ENCODE results near the gene IFNL2. TPM values are rescaled to one million over a fixed set of nuclear protein-coding genes. Genes with fewer than 3 reads are reported as not detected.
"Not testable (repeated sequence)": the region's sequence is repeated elsewhere in the genome, so short reads cannot be mapped to it uniquely, and the experiment has no call there.

The IFNL2 gene
- total RNA-seq, result not detected in 2 replicates

DNA sequence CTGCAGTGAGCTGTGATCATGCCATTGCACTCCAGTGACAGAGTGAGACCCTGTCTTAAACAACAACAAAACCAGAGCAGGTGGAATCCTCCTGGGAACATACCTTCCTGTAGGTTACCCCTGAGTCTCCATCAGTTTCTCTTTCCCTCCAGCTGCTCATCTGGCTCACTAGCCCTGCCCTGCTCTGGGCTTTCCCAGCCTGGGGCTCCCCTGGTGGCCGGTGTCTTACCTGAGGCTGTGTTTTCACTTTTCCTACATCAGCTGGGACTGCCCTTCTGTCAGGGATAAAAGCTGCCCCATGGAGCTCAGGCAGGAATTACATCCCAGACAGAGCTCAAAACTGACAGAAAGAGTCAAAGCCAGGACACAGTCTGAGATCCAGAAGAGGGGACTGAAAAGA, at the start of gene IFNL2:
Gene IFNL2, plus strand, starts transcription at position 312 of the 400 bp plus-strand sequence. CDS start 173 bp downstream, outside the sequence.
- not testable (repeated sequence) for DNase-seq

DNA sequence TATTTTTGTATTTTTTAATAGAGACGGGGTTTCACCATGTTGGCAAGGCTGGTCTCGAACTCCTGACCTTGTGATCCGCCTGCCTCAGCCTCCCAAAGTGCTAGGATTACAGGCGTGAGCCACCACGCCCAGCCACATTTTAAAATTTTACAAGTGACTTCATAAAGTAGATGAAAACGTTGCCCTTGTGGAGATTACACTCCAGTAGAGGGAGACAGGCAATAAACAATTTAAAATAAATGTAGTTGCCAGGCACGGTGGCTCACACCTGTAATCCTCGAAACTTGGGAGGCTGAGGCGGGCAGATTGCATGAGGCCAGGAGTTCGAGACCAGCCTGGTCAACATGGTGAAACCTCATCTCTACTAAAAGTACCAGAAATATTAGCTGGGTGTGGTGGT, 49.1 kb upstream of the IFNL2 start:
- DNase-seq, result not testable (repeated sequence)

DNA sequence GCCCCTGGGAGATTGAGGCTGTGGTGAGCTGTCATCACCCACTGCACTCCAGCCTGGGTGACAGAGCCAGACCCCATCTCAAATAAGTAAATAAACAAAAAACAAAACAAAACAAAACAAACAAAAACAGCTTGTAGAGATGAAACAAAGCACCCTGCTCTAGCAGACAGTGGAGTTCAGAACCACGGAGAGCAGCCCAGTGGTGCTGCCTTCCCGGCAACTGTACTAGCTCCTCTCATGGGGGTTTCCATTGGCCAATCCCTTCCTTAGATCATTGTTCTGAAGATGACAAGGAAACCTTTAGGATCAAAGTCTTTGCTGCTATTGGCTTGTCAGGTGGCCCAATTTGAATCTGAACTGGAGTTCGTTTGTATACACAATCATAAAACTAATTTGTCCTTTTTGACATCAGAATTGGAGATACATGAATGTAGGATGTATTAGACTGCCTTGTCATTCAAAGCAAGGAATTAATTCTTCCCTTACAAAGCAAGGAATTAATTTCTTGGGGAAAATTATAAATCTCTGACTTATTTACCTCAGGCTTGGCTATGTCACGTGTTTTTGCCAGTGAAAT, 44.4 kb upstream of the IFNL2 start:
- peak; percentile 50 for DNase-seq

DNA sequence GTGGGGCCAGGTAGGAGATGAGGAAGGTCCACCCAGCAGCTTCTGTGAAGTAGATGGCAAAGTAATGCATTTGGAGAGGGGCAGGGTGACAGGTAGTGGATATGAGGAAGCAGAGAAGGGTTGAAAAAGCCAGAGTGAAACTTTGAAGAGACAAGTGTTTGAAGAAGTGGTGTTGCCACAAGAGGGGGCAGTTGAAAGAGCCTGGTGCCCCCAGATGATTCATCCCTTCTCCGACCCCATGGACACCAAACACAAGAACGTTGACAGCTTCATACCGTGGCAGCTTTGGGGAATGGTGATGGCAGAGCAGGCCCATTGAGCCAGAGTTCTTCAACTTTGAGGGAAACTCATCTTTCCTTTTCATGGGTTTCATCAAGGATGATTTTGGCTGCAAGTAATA, 43.3 kb upstream of the IFNL2 start:
- DNase-seq, result no peak

DNA sequence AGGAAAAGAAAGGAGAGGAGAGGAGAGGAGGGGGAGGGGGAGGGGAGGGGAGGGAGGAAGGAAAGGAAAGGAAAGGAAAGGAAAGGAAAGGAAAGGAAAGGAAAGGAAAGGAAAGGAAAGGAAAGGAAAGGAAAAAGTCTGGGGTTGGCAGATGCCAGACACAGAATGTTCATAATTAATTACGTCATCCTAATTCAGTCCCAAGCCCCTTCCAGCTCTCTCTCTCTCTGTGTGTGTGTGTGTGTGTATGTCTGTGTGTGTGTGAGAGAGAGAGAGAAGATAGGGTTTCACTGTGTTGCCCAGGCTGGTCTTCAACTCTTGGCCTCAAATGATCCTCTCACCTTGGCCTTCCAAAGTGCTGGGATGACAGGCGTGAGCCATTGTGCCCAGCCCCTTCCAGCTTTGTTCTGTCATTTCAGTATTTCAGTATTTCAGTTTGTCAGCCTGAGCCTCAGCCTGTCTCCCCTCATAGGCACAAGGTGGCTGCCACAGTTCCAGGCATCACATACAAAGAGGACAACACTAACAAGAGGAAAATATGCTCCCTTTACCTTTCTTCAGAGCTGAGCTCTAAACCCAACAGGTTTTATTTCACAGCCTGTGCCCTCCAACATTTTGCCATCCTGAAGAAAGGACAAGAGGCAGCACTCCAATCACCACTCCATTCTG, 38.0 kb upstream of the IFNL2 start:
- DNase-seq, result no peak

DNA sequence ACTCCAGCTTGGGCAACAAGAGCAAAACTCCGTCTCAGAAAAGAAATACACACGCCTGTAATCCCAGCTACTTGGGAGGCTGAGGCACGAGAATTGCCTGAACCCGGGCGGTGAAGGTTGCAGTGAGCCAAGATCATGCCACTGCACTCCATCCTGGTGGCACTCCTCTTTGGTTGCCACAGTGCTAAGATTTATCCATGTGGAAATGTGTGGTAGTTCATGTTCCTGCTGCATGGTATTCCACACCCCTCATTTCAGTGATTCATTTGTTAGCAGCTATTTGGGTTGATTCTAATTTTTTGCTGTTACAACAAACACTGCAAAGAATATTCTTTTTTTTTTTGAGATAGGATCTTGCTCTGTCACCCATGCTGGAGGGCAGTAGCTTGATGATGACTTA, 35.5 kb upstream of the IFNL2 start:
- no peak for DNase-seq

GRCh38 chr19:39236527-39236926, 31.7 kb upstream of the IFNL2 start:
- DNase-seq, result no peak

DNA sequence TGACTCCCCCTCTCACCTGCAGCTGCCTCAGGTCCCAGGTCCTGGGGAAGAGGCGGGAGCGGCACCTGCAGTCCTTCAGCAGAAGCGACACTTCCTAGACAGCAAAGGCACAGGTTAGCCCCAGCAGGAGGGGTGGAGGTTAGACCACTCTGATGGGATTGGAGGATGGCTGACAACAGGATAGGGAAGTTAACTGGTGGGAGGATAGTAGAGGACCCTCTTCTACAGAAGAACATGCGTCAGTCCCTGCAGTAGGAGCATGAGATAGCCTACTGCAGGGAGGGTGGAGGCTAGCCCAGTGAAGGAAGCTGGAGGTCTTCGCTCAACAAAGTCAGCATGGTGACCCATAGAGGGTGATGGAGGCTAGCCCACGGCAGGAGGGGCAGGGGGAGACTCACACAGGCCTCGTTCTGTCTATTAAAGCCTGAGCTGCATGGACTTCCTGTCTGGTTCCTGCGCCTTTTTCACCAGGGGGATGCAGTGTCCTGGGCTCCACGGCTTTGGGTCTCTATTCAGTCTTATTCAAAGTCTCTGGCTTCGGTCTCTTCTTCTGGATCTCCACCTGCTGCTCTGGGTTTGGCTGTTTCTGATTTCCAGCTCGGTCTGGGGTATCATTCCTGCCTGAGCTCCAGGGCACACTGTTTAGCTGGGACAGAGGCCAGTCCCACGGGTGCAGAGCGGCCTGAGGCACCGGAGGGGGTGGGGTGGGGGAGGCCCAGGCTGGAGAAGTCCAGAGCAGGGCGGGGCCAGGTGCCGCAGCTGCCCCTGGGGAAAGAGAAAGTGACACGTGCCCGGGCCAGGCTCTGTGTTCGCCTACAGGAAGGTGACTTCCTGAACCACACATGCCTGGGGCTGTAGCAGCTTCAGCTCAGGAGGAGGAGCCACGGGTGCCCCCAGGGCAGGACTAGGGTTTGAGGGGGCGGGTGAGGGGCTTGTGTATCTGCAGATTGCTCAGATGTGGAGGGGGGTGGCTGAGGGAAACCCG, 30.7 kb upstream of the IFNL2 start:
- DNase-seq, result peak; percentile 5

DNA sequence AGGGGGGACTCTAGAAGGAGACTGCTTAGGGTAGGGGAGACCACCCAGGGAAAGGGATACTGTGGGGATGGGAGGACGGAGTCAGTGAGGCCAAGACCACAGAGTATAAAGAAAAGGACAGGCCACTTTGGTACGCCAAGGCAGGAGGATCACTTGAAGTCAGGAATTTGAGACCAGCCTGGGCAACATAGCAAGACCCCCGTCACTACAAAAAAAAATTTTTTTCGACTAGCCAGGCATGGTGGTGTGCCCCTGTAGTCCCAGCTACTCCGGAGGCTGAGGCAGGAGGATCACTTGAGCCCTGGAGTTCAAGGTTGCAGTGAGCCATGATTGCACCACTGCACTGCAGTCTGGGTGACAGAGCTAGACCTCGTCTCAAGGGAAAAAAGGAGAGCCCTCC, 30.0 kb upstream of the IFNL2 start:
- DNase-seq, result no peak

DNA sequence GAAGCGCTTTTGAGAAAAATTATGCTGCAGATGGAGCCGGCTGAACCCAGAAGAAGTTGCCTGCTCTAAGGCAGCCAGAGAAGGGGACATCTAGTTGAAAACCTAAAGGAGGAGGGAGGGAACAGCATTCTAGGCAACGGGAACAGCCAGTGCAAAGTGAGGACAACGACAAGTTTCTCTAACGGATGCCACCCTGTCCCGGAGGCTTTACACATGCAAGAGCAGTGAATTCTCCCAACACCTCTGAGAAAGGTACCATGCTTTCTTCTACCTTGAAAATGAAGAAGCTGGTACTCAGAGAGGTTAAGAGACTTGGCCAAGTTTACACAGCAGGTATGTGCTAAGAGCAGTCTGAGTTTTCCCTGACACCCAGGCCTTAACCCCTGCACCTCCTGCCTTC, 29.3 kb upstream of the IFNL2 start:
- no peak for DNase-seq

GRCh38 chr19:39240421-39240820, 27.8 kb upstream of the IFNL2 start:
- DNase-seq, result no peak

GRCh38 chr19:39243741-39244140, 24.5 kb upstream of the IFNL2 start:
- not testable (repeated sequence) for DNase-seq

DNA sequence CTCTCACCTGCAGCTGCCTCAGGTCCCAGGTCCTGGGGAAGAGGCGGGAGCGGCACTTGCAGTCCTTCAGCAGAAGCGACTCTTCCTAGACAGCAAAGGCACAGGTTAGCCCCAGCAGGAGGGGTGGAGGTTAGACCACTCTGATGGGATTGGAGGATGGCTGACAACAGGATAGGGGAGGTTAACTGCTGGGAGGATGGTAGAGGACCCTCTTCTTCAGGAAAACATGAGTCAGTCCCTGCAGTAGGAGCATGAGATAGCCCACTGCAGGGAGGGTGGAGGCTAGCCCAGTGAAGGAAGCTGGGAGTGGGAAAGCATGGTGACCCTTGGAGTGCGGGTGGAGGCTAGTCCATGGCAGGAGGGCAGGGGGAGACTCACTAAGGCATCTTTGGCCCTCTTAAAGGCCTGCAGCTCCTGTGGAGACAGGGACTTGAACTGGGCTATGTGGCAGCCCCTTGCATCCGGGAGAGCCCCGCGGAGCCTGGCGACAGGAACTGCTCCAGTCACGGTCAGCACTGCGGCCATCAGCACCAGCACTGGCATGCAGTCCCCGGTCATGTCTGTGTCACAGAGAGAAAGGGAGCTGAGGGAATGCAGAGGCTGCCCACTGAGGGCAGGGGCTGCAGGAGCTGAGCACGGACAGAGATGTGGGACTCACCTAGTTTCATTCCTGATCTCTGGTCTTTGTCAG, 23.6 kb upstream of the IFNL2 start, which contains the start of gene IFNL3:
Gene IFNL3, minus strand, starts transcription at position 597 of the 691 bp plus-strand sequence. Its CDS starts 39 bp downstream, at position 558.
- not testable (repeated sequence) for DNase-seq

- not testable (repeated sequence) for DNase-seq
Observed at GRCh38 chr19:39245166-39245565, 23.0 kb upstream of the IFNL2 start.

DNA sequence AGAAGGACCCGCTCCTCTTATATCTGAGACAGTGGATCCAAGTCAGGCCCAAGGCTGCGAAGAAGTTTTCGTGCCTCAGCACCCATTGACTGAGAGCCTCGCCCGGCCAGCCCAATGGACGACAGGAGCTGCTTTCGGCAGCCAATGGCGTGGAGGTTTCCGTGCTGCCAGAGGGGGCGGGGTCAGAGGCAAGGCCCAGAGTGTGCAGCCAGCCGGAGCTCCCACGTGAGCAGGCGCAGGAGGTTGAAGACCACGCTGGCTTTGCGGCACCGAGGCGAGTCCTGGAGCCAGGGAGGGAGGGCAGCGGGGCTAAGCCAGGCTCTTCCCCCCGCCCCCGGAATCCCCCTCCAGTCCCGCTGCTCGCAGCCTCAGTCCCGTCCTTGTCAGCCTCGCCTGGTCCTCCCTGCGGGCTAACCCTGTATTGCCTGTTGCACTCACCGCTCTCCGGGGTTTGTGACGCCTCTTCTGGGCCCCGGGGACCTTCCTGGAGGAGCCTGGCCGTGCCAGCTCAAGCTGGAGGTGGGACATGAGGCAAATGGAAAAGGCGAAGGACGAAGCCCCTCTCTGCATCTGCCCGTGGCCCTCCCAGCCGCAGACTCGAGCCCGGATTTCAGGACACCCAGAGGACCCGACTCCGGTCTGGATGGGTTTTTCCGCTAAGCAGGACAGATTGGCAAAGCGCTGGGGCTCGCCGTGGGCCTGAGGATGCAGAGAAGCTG, 21.1 kb upstream of the IFNL2 start:
- peak; percentile 42 for DNase-seq

DNA sequence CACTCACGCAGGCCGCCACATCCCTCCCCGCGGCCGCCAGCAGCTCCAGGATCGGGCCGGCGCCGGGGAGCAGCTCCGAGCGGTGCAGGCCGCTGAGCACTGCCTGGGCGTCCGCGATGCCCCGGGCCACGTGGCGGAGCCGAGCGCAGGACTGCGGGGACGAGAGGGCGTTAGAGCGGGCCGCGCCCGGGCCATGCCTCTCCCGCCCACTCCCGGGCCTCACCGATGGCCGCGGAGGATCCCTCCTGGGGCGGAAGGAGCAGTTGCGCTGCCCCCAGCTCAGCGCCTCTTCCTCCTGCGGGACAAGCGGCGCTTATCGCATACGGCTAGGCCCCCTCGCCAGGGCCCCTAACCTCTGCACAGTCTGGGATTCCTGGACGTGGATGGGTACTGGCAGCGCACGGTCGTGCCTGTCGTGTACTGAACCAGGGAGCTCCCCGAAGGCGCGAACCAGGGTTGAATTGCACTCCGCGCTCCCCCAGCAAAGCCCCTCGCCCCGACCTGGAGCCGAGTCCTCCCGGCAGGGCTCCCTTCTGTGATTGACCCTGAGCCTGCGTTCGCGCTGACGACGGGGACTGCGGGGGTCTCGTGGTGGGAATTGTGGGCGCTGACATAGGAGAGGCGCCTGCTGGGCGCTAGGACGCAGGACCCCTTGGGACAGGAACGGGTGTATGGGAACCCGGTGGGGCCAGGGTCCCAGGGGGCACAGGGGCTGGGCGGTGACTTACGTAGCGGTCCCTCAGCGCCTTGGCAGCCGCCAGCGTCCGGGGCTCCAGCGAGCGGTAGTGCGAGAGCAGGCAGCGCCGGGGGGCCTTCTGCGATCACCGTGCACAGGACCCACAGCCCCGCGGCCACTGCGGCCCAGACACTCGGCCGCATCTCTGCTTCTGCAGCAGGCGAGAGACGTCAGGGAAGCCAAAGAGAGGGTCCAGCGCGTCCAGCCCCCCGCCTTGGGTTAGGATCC, 20.2 kb upstream of the IFNL2 start:
- peak; percentile 7 for DNase-seq

DNA sequence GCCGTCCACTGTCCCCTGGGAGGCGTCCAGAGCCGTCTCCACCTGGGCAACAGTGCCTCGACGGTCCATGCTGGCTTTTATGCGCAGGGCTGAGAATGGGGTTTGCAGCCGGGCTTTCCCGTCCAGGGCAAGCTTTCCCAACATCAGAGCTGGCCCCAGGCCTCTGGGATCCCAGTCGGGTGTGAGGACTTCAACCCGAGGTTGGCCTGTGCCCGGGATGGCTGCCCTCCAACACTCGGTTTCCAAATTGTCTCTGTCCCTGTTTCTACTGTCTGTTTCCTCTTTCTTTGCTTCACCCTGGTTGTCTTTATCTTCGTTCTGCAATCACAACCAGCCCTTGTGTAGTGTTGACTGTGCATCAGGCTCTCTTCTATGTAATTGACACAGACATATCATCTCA, 19.4 kb upstream of the IFNL2 start, which contains the start of gene IFNL4:
Gene IFNL4, minus strand, starts transcription at position 51 of the 400 bp plus-strand sequence.
- no peak for DNase-seq

DNA sequence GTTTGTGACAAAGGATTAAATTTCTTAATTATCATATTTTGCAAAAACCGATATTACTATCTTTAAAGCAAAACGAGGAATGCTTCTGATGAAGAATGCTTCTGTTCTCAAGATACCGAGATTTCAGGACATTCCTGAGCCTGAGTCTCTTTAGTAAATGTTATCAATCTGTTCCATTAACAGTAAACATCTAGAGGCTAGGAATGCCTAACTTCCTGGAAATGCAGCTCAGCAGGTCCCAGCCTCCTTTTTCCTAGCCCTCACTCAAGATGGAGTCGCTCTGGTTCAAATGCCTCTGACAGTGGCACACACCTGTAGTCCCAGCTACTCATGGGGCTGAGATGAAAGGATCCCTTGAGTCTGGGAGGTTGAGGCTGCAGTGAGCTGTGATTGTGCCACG, 17.1 kb upstream of the IFNL2 start:
- DNase-seq, result no peak

DNA sequence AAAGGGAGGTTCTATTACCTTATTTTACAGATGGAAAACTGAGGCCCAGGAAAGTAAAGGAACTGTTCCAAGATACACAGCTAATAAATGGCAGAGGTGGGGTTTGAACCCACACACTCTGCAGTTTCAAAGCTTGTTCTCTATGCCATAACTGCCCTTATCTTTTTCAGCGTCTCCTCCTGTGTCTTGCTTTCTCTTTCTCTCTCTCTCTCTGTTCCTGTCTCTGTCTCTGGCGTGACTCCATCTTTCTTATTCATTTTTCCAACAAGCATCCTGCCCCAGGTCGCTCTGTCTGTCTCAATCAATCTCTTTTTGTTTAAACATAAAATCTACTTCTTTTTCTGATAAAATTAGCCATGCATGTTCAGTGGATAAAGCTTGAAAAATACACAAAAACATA, 16.4 kb upstream of the IFNL2 start:
- no peak for DNase-seq

DNA sequence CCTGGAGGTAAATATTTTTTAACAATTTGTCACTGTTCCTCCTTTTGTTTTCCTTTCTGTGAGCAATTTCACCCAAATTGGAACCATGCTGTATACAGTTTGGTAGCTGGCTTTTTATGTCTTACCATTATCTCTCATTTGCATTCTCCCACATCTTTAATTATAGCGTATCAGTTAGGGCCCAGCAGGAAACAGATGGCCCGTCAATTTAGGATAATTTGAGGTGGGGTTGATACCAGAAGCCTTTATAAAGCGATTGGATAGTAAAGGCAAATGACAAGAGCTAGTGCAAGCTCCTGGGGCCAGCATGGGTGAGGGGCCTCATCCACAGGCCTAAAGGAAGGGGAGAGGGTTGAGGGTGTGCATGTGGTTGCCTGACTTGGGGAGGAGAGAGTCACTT, 15.7 kb upstream of the IFNL2 start:
- DNase-seq, result no peak

Data from dermis blood vessel endothelial cell (primary cell).